GM23248 (cell line): ENCODE measurements around the gene KYAT1. TPM values are rescaled to one million over a fixed set of nuclear protein-coding genes. Genes with fewer than 3 reads are reported as not detected.
"Not testable (repeated sequence)": the region's sequence is repeated elsewhere in the genome, so short reads cannot be mapped to it uniquely, and the experiment has no call there.

Experiments
- DNase-seq: peaks from one replicate; pipeline ENCODE4 v3.0.0-alpha.2; 2015
- H2AFZ ChIP-seq: fragments of 200-600 bp; sonication (generic); 2 replicates; pipeline ENCODE4 v1.6.1; 2016; ENCODE audit warnings: antibody characterized with exemption
- H3F3A ChIP-seq: fragments of 200-600 bp; sonication (generic); 2 replicates; pipeline ENCODE4 v1.6.1; 2016; ENCODE audit warnings: mild to moderate bottlenecking, antibody characterized with exemption, mixed run types; ENCODE audit not compliant: insufficient read depth
- H3K27ac ChIP-seq: fragments of 200-600 bp; sonication (generic); 2 replicates; pipeline ENCODE4 v1.5.1; 2016; ENCODE audit warnings: mild to moderate bottlenecking
- H3K27me3 ChIP-seq: fragments of 200-600 bp; sonication (generic); replicated peaks from 2 replicates; pipeline ENCODE4 v1.6.1; 2016; ENCODE audit warnings: mild to moderate bottlenecking; ENCODE audit not compliant: insufficient read depth
- H3K36me3 ChIP-seq: fragments of 200-600 bp; sonication (generic); 2 replicates; pipeline ENCODE4 v1.6.1; 2016; ENCODE audit warnings: low read depth, mild to moderate bottlenecking
- H3K4me1 ChIP-seq: fragments of 200-600 bp; sonication (generic); 2 replicates; pipeline ENCODE4 v1.6.1; 2016; ENCODE audit warnings: mild to moderate bottlenecking; ENCODE audit not compliant: insufficient read depth
- H3K4me2 ChIP-seq: fragments of 200-600 bp; sonication (generic); one replicate; pipeline ENCODE4 v1.6.1; 2016; ENCODE audit warnings: mild to moderate bottlenecking; ENCODE audit not compliant: unreplicated experiment
- H3K4me3 ChIP-seq: fragments of 200-600 bp; sonication (generic); 2 replicates; pipeline ENCODE4 v1.5.1; 2016; ENCODE audit warnings: mild to moderate bottlenecking
- H3K79me2 ChIP-seq: fragments of 200-600 bp; sonication (generic); 2 replicates; pipeline ENCODE4 v1.6.1; 2016; ENCODE audit warnings: mild to moderate bottlenecking; ENCODE audit not compliant: insufficient read depth
- H3K9ac ChIP-seq: fragments of 200-600 bp; sonication (generic); 2 replicates; pipeline ENCODE4 v1.6.1; 2016; ENCODE audit warnings: mild to moderate bottlenecking
- H3K9me2 ChIP-seq: fragments of 200-600 bp; sonication (generic); 2 replicates; pipeline ENCODE4 v1.6.1; 2016; ENCODE audit warnings: mixed run types, mild to moderate bottlenecking, moderate library complexity; ENCODE audit not compliant: insufficient read depth
- H3K9me3 ChIP-seq: fragments of 200-600 bp; sonication (generic); one replicate; pipeline ENCODE4 v1.6.1; 2017; ENCODE audit warnings: low read depth
- H4K20me1 ChIP-seq: fragments of 200-600 bp; sonication (generic); 2 replicates; pipeline ENCODE4 v1.6.0; 2016; ENCODE audit not compliant: insufficient read depth
- EZH2 ChIP-seq: fragments of 200-600 bp; sonication (generic); IDR thresholded peaks from 2 replicates; pipeline ENCODE4 v1.6.1; 2018; ENCODE audit warnings: antibody characterized with exemption, mild to moderate bottlenecking; ENCODE audit not compliant: insufficient read depth, poor library complexity, severe bottlenecking
- EZH2phosphoT487 ChIP-seq: fragments of 200-600 bp; sonication (generic); IDR thresholded peaks from 2 replicates; pipeline ENCODE4 v1.6.1; 2018; ENCODE audit warnings: antibody characterized with exemption, moderate library complexity, mild to moderate bottlenecking, low read depth; ENCODE audit not compliant: insufficient read depth
- WGBS, 2 experiments: methylation state at CpG; one replicate each; pipeline ENCODE4 v1.1.6; 2015 to 2017; ENCODE audit warnings: low lambda C conversion rate in 2 of 2, low coverage in 1 of 2; ENCODE audit errors: missing lambda C conversion rate in 2 of 2; 5-methylcytosine and 5-hydroxymethylcytosine counted together
- in situ Hi-C: fragments of 300-500 bp; cut with MboI; formaldehyde crosslinking; loops from 2 replicates; pipeline ENCODE4 v1.15.0; 2020
- polyA plus RNA-seq: library from polyadenylated mRNA; unstranded; fragments of >200 nt; fragmentation: Nextera tagmentation; extraction: Ambion mirVana; gene quantifications from 2 replicates; pipeline ENCODE4 v1.2.1, GENCODE V29; 2016
- total RNA-seq: library from RNA; depleted of rRNA; stranded (reverse); fragments of >200 nt; shearing (Covaris generic); gene quantifications from 2 replicates; pipeline ENCODE4 v1.2.3, GENCODE V29; 2014

The KYAT1 gene
- total and polyA plus RNA-seq, 2 experiments from 2014 or later: 5.1 to 5.5 TPM

GRCh38 chr9:128877852-128878251 lies 3.9 kb downstream of the KYAT1 start:
- WGBS, 2 experiments: 91% methylated on average over 5 of the region's 5 CpGs
- in situ Hi-C loops: no loop called here
- Histone ChIP-seq H3K4me1 (no peaks in the 10 kb centered on the region; the same call in 1 of the 2 replicates), H3K4me3 (no peak overlapping the region), H3F3A (no peaks in the 10 kb centered on the region), H2AFZ (no peak overlapping the region), H3K27me3 (no peaks in the 10 kb centered on the region), H3K4me2 (no peak overlapping the region), H3K36me3 (no peaks in the 10 kb centered on the region), H3K9me2 (no peaks in the 10 kb centered on the region), H3K9ac (no peak overlapping the region), H4K20me1 (no peaks in the 10 kb centered on the region), H3K79me2 (peaks cover 23% of the 10 kb centered on the region), H3K27ac (no peak overlapping the region), H3K9me3 (no peaks in the 10 kb centered on the region)
- DNase-seq: no peak
- no peak for TF ChIP-seq EZH2phosphoT487

- H3K4me1 ChIP-seq, H3K4me3 ChIP-seq, H3K4me2 ChIP-seq, DNase-seq, H4K20me1 ChIP-seq, H3K9me3 ChIP-seq, H3K27me3 ChIP-seq, H3K9ac ChIP-seq, H3K27ac ChIP-seq, H3K9me2 ChIP-seq, H3K79me2 ChIP-seq, H3K36me3 ChIP-seq, H2AFZ ChIP-seq, H3F3A ChIP-seq, in situ Hi-C loops: not testable (repeated sequence)
- WGBS, 2 experiments: 91 to 94% methylated on average over 7 of the region's 7 CpGs
Observed at GRCh38 chr9:128870941-128871265, 10.8 kb downstream of the KYAT1 start.

- H3K79me2 ChIP-seq: no peaks in the 10 kb centered on the region
- in situ Hi-C loops: no loop called here
- WGBS, 2 experiments: 90 to 93% methylated on average over 7 of the region's 7 CpGs
Observed at GRCh38 chr9:128870128-128870940, 11.4 kb downstream of the KYAT1 start.

GRCh38 chr9:128863647-128864046 lies 18.1 kb downstream of the KYAT1 start:
- no peaks in the 10 kb centered on the region for H3K79me2 ChIP-seq
- WGBS, 2 experiments: 20 to 23% methylated on average over 9 to 10 of the region's 10 CpGs
- H3K27ac ChIP-seq: no peak overlapping the region
- H3K9ac ChIP-seq: no peak overlapping the region
- H3K4me1 ChIP-seq: peaks cover 9% of the 10 kb centered on the region
- H3K27me3 ChIP-seq: no peaks in the 10 kb centered on the region
- no peaks in the 10 kb centered on the region for H3K9me2 ChIP-seq
- H3K4me2 ChIP-seq: no peak overlapping the region
- no peaks in the 10 kb centered on the region for H3K36me3 ChIP-seq
- H4K20me1 ChIP-seq: no peaks in the 10 kb centered on the region
- no peaks in the 10 kb centered on the region for H3F3A ChIP-seq
- no peak overlapping the region for H2AFZ ChIP-seq
- no peaks in the 10 kb centered on the region for H3K9me3 ChIP-seq
- TF ChIP-seq EZH2phosphoT487: no peak
- no peak for TF ChIP-seq EZH2
- in situ Hi-C loops: no loop called here
- peak; percentile 62 for DNase-seq
- H3K4me3 ChIP-seq: no peak overlapping the region

More at GRCh38 chr9:128870128-128870940, 11.4 kb downstream of the KYAT1 start:
- no peaks in the 10 kb centered on the region for H3K9me2 ChIP-seq
- no peaks in the 10 kb centered on the region for H3K9me3 ChIP-seq
- TF ChIP-seq EZH2: no peak
- no peak overlapping the region for H3K4me3 ChIP-seq
- no peaks in the 10 kb centered on the region for H3K4me1 ChIP-seq
- H4K20me1 ChIP-seq: no peaks in the 10 kb centered on the region
- DNase-seq: no peak
- H3K27ac ChIP-seq: no peak overlapping the region
- H3K9ac ChIP-seq: no peak overlapping the region
- no peaks in the 10 kb centered on the region for H3K36me3 ChIP-seq
- H2AFZ ChIP-seq: no peak overlapping the region
- H3K27me3 ChIP-seq: no peaks in the 10 kb centered on the region
- no peak overlapping the region for H3K4me2 ChIP-seq
- no peaks in the 10 kb centered on the region for H3F3A ChIP-seq

GRCh38 chr9:128862401-128862851 lies 19.3 kb downstream of the KYAT1 start:
- Histone ChIP-seq H3K4me2 (no peak overlapping the region), H3F3A (no peaks in the 10 kb centered on the region), H3K27me3 (no peaks in the 10 kb centered on the region), H3K9me2 (no peaks in the 10 kb centered on the region), H3K4me1 (peaks cover 9% of the 10 kb centered on the region), H3K9ac (no peak overlapping the region), H3K36me3 (no peaks in the 10 kb centered on the region), H2AFZ (no peak overlapping the region), H3K4me3 (no peak overlapping the region), H3K27ac (no peak overlapping the region), H4K20me1 (no peaks in the 10 kb centered on the region), H3K79me2 (no peaks in the 10 kb centered on the region), H3K9me3 (no peaks in the 10 kb centered on the region)
- in situ Hi-C loops: no loop called here
- TF ChIP-seq EZH2phosphoT487 (no peak), EZH2 (no peak)
- DNase-seq: no peak
- WGBS, 2 experiments: 88% methylated on average over 6 of the region's 6 CpGs
